Measurements from ENCODE around the gene SH3BP2.
"Not testable (repeated sequence)": the region's sequence is repeated elsewhere in the genome, so short reads cannot be mapped to it uniquely, and the experiment has no call there.

DNA sequence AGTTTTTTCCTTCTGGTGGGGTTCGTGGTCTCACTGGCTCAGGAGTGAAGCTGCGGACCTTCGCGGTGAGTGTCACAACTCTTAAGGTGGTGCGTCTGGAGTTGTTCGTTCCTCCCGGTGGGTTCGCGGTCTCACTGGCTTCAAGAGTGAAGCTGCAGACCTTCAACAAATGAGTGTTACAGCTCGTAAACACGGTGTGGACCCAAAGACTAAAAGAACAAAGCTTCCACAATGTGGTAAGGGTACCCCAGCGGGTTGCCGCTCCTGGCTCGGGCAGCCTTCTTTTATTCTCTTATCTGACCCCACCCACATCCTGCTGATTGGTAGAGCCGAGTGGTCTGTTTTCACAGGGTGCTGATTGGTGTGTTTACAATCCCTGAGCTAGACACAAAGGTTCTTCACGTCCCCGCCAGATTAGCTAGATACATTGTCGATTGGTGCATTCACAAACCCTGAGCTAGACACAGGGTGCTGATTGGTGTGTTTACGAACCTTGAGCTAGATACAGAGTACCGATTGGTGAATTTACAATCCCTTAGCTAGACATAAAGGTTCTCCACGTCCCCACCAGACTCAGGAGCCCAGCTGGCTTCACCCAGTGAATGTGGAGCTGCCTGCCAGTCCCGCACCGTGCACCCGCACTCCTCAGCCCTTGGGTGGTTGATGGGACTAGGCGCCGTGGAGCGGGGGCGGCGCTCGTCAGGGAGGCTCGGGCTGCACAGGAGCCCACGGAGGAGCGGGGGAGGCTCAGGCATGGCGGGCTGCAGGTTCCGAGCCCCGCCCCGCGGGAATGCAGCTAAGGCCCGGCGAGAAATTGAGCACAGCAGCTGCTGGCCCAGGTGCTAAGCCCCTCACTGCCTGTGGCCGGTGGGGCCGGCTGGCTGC is 30.2 kb upstream of the SH3BP2 start:
- TF ChIP-seq, protein P1, sequence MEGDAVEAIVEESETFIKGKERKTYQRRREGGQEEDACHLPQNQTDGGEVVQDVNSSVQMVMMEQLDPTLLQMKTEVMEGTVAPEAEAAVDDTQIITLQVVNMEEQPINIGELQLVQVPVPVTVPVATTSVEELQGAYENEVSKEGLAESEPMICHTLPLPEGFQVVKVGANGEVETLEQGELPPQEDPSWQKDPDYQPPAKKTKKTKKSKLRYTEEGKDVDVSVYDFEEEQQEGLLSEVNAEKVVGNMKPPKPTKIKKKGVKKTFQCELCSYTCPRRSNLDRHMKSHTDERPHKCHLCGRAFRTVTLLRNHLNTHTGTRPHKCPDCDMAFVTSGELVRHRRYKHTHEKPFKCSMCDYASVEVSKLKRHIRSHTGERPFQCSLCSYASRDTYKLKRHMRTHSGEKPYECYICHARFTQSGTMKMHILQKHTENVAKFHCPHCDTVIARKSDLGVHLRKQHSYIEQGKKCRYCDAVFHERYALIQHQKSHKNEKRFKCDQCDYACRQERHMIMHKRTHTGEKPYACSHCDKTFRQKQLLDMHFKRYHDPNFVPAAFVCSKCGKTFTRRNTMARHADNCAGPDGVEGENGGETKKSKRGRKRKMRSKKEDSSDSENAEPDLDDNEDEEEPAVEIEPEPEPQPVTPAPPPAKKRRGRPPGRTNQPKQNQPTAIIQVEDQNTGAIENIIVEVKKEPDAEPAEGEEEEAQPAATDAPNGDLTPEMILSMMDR (conservative IDR thresholded peaks at IDR 0.05; ENCODE audit: low read length): not testable (repeated sequence)
- TF ChIP-seq EZH2phosphoT487 (IDR thresholded peaks at IDR 0.05; ENCODE audit: borderline replicate concordance): not testable (repeated sequence)
